Superior temporal gyrus (tissue), 1 donor: ENCODE results near the gene MAP1LC3B2.

Experiments
- DNase-seq: peaks from one replicate; pipeline ENCODE4 v3.0.0-alpha.2; 2016; ENCODE audit errors: extremely low spot score

The MAP1LC3B2 gene

DNA sequence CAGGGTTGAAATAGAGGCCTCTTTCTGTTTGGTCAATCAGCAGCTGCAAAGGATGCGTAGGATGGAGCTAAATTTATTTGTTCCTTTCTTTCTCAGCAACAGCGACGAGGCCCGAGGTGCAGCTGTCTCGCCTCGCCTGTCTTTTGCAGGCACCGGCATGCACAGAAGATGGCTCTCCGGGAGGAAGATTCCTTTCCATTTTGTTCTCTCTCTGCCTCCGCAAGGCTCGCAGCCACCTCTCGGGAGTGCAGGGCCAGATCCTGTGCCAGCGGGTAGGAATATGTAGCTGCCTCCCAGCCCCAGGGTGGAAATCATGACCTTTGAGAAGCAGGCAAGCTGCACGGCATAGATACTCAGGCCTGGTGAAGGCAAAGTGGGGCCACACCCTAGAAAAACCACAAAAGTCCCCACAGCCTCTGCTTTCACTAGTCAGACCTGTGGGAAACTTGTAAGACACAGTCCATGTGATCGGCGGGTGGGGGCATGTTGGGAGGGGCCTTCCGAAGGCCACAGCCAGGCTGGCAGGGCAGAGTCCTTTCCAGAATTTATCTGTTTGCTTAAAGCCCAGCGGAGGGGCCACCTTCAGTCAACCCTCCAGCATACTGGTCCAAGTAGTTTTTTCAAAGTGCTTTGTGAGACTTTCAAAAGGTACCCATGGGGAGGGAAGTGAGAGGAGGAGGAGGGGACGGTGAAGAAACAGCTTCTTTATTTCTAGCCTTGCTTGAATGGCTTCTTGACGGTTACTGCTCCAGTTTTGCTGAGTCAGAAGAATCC lies at the start of gene MAP1LC3B2:
Gene MAP1LC3B2, plus strand, starts transcription at position 220 of the 774 bp plus-strand sequence. CDS start 16,562 bp downstream, outside the sequence.
- peak; percentile 66 for DNase-seq

DNA sequence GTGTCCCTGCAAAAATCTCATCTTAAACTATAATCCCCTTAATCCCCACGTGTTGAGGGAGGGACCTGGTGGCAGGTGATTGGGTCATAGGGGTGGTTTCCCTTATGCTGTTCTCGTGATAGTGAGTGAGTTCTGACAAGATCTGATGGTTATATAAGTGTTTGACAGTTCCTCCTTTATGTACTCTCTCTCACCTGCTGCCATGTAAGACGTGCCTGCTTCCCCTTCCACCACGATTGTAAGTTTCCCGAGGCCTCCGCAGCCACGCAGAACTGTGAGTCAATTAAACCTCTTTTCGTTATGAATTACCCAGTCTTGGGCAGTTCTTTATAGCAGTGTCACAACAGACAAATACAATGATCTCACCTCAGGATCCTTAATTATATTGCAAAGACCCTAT lies 45.2 kb upstream of the MAP1LC3B2 start:
- DNase-seq: no peak

DNA sequence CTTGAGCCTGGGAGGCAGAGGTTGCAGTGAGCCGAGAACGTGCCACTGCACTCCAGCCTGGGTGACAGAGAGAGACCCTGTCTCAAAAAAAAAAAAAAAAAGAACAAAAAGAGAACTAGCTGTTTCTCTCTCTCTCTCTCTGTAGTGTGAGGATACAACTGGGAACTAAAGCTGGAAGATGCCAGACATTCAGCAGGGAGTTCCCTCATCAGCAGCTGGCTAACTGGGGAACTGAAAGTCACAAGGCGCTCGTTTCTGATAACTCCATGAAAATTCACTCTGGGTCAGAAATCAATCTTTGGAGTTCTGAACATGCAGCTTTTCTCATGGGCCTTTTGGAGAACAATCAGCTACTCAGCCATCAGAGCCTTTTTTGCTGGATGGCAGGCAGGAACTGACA lies 43.5 kb upstream of the MAP1LC3B2 start:
- DNase-seq: no peak

DNA sequence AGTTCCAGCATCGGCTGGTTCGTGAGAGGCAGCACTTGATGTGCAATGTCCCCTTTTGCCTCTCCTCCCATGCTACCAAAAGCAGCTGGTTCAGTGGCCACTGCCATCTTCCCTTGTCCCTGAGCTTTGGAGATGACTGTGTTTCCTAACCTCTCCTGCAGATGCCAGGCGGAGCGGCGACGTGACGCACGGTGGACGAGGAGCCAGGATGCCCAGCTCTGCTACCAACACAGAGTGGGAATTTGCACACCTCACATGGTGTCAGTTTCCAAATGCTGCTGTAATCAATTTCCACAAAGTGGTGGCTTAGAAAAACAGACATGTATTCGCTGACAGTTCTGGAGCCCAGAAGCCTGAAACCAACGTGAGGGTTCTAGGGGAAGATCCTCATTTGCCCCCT lies 42.5 kb upstream of the MAP1LC3B2 start:
- no peak for DNase-seq

GRCh38 chr12:116517431-116518045 lies 41.6 kb upstream of the MAP1LC3B2 start:
- DNase-seq: no peak

DNA sequence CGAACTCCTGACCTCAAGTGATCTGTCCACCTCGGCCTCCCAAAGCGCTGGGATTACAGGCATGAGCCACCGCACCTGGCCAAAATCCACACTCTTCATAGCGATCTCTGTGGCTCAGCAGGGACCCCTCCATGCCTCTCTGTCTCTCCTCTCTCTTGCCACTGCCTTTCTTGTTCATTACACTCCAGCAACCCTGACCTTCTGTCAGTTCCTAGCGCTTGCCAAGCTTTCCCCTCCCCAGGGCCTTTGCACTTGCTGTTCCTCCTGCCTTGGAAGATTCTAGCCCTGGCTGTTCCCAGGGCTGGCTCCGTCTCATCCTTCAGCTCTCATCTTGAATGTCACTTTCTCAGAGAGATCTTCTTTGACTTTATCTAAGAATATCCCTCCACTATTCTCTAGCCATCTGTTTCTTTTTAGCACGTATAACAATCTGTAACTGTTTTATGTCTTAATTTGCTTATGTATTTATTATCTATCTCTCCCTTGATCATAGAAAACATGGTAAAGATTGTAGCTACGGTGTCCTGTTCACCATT lies 38.9 kb upstream of the MAP1LC3B2 start:
- no peak for DNase-seq

- DNase-seq: peak; percentile 29
Observed at GRCh38 chr12:116520801-116521471, 38.2 kb upstream of the MAP1LC3B2 start.

GRCh38 chr12:116524311-116524710 lies 34.9 kb upstream of the MAP1LC3B2 start:
- no peak for DNase-seq

- no peak for DNase-seq
Observed at GRCh38 chr12:116524964-116525379, 34.2 kb upstream of the MAP1LC3B2 start.

GRCh38 chr12:116525418-116526001 lies 33.7 kb upstream of the MAP1LC3B2 start:
- no peak for DNase-seq

- DNase-seq: no peak
Observed at GRCh38 chr12:116528065-116528464, 31.1 kb upstream of the MAP1LC3B2 start.

GRCh38 chr12:116528498-116528897 lies 30.7 kb upstream of the MAP1LC3B2 start:
- no peak for DNase-seq

DNA sequence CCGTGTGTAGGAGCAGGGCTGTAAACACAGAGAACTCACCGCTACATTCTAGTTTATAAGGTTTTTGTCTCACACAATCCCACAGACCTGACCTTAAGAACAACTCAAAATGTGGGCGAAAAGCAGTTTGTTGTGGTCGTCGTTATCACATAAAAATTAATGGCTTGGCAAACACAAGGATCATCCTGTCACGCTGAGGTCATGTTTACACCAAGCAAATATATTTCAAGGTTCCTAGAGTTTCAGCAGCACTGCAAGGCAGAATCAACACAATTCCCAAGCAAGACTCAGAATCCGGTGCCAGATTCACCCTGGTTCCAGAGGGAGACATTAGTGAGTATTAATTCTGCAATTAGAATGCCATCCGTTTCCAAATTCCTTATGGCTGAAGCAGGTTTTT lies 30.1 kb upstream of the MAP1LC3B2 start:
- DNase-seq: no peak

- no peak for DNase-seq
Observed at GRCh38 chr12:116529686-116530085, 29.5 kb upstream of the MAP1LC3B2 start.

- DNase-seq: no peak
Observed at GRCh38 chr12:116532428-116532827, 26.8 kb upstream of the MAP1LC3B2 start.

DNA sequence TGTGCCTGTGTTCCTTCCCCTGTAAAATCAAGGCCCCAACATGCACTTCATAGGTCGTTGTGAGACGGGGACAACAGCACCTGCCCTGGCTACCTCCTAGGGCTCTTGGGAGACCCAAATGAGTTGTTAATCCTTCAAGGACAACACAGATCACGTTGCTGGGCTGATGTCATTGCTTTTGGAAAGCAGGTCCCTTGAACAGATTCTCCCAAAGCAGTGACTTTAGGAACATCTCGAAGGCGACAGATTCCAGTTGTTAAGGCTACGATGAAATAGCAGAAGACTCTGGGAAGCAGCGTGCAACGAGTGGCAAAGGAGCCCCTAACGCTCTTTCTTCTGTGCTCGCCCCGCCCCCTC lies 26.2 kb upstream of the MAP1LC3B2 start:
- peak; percentile 66 for DNase-seq

DNA sequence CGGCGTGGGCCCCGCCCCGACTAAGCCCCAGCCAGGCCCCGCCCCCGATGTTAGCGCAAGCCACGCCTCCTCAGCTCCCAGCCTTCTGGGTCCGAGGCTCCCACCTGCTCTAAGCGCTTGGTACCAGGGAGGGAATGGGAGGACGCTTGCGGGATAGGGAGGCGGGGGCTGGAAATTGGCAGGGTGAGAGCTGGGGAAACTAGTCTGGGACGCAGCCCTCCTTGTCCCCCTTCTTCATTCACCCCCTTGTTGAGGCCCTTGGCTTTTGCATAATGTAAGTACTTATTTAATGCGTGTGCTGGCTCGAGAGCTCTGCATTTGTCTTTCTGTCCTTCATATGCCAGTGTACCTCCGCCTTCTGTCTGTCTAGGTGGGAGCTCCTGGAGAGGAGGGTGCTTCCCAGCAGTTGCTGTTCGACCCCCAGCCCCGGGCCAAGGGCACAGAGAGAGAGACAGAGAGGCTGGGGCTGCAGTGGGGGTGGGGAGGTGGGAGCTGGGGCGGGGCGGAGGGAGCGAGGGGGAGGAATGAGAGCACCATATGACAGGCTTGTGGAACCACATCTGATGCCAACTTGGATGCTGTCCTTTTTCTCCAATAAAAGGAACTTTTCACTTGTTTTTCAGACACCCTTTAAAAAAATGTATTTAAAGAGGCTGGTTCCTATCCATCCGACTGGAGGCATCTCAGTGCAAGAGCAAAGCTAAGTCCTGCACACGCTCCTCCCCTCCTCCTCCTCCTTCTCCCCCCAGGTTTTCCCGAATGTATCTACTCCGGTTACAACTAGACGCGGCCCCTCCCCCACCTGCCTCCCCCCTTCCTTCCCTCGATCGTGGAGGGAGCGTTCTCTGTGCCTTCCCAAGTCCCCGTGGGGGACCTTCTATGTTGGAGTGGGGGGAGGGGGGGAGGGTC lies 25.6 kb upstream of the MAP1LC3B2 start:
- DNase-seq: peak; percentile 58

- peak; percentile 56 for DNase-seq
Observed at GRCh38 chr12:116534311-116535121, 24.7 kb upstream of the MAP1LC3B2 start.

DNA sequence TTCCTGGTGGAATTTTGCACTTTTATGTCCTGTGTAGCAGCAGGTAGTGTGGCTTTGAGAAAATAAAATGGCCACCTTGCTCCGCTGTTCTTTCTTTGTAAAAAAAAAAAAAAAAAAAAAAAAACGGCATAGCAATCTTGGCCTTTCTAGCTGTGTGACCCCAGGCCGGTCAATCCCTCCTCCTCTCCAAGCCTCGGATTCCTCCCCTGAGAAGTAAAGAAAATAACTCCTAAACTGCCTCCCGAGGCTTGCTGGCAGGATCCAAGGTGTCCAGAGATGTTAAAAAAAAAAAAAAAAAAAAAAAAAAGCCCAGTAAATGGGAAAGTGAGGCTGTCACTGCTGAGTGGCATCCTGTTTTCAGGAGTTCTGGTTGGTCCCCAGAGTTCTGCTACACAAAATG lies 23.9 kb upstream of the MAP1LC3B2 start:
- DNase-seq: no peak
